Keratinocyte (primary cell): ENCODE data around the gene C5. TPM values are rescaled to one million over a fixed set of nuclear protein-coding genes. Genes with fewer than 3 reads are reported as not detected.
"Not testable (repeated sequence)": the region's sequence is repeated elsewhere in the genome, so short reads cannot be mapped to it uniquely, and the experiment has no call there.

Experiments
- DNase-seq: peaks from one replicate; pipeline ENCODE4 v3.0.0-alpha.2; 2011; ENCODE audit warnings: low read depth, missing footprints, low spot score
- FAIRE-seq: peaks from 2 replicates; lab custom pipeline; 2011; peaks lifted over from hg19 to GRCh38; lab: Jason Lieb, UNC
- H2AFZ ChIP-seq: 2 replicates; pipeline ENCODE4 v1.6.0; 2012; ENCODE audit warnings: low read length, control low read depth, inconsistent platforms; ENCODE audit not compliant: control insufficient read depth
- H3K27ac ChIP-seq: 2 replicates; pipeline ENCODE4 v1.5.1; 2011; ENCODE audit warnings: low read length; ENCODE audit not compliant: control insufficient read depth, insufficient read depth
- H3K27me3 ChIP-seq: 3 replicates; pipeline ENCODE4 v1.6.0; 2011; ENCODE audit warnings: low read length; ENCODE audit not compliant: control insufficient read depth, insufficient read depth; ENCODE audit errors: extremely low read depth
- H3K36me3 ChIP-seq, 2 experiments: 2 replicates in 1 of 2; 3 replicates in 1 of 2; pipeline ENCODE4 v1.5.1; 2011; ENCODE audit warnings: low read length in 2 of 2, mild to moderate bottlenecking in 1 of 2; ENCODE audit not compliant: control insufficient read depth in 2 of 2, insufficient read depth in 2 of 2; ENCODE audit errors: extremely low read depth in 1 of 2
- H3K4me1 ChIP-seq: 3 replicates; pipeline ENCODE4 v1.5.1; 2011; ENCODE audit warnings: low read length; ENCODE audit not compliant: control insufficient read depth, insufficient read depth; ENCODE audit errors: extremely low read depth
- H3K4me2 ChIP-seq: 3 replicates; pipeline ENCODE4 v1.6.0; 2011; ENCODE audit warnings: low read depth, low read length; ENCODE audit not compliant: control insufficient read depth, insufficient read depth; ENCODE audit errors: extremely low read depth
- H3K4me3 ChIP-seq, 3 experiments: fragments of 200-600 bp in 1 of 3; sonication (generic) in 1 of 3; 2 replicates in 2 of 3; 3 replicates in 1 of 3; pipeline ENCODE4 v1.5.1; 2011 to 2016; ENCODE audit warnings: low read length in 3 of 3, mild to moderate bottlenecking in 3 of 3, control low read depth in 2 of 3, inconsistent platforms in 1 of 3, low read depth in 1 of 3, mixed read lengths in 1 of 3, mixed run types in 1 of 3, moderate library complexity in 1 of 3; ENCODE audit not compliant: control insufficient read depth in 2 of 3, insufficient read depth in 2 of 3; ENCODE audit errors: extremely low read depth in 1 of 3
- H3K79me2 ChIP-seq: 2 replicates; pipeline ENCODE4 v1.6.0; 2012; ENCODE audit warnings: low read length; ENCODE audit not compliant: control insufficient read depth, insufficient read depth
- H3K9ac ChIP-seq: 3 replicates; pipeline ENCODE4 v1.6.0; 2011; ENCODE audit warnings: low read length; ENCODE audit not compliant: control insufficient read depth, insufficient read depth; ENCODE audit errors: extremely low read depth
- H3K9me1 ChIP-seq: 3 replicates; pipeline ENCODE4 v1.6.0; 2011; ENCODE audit warnings: low read length; ENCODE audit not compliant: control insufficient read depth, insufficient read depth; ENCODE audit errors: extremely low read depth
- H3K9me3 ChIP-seq: 2 replicates; pipeline ENCODE4 v1.5.1; 2012; ENCODE audit warnings: low read depth, low read length; ENCODE audit not compliant: control insufficient read depth
- H4K20me1 ChIP-seq: 3 replicates; pipeline ENCODE4 v1.6.0; 2011; ENCODE audit warnings: low read length; ENCODE audit not compliant: control insufficient read depth, insufficient read depth; ENCODE audit errors: extremely low read depth
- EZH2 ChIP-seq: IDR thresholded peaks from one replicate; pipeline ENCODE4 v1.6.1; 2012; ENCODE audit warnings: inconsistent platforms, mild to moderate bottlenecking, low read length, moderate library complexity
- dilution Hi-C: fragments of 300-500 bp; cut with MboI; formaldehyde crosslinking; loops from one replicate; pipeline ENCODE4 v1.7.0; 2020; ENCODE audit warnings: low sequenced_read_pairs; ENCODE audit not compliant: extremely low pct_ligation_motif_present
- polyA plus RNA-seq, 5 experiments: library from polyadenylated mRNA; depleted of rRNA in 3 of 5; stranded (reverse) in 3 of 5; stranded (forward) in 1 of 5; unstranded in 1 of 5; fragments of >200 nt; gene quantifications; 1 replicate in 1 of 5; 2 replicates in 3 of 5; 3 replicates in 1 of 5; pipeline versions ENCODE4 v1.2.1 to v1.2.3, GENCODE V29; 2011 to 2012; ENCODE audit warnings: missing spikeins in 2 of 5, low read depth in 1 of 5, low replicate concordance in 1 of 5
- TF ChIP-seq, protein P1 (sequence below), 3 experiments: IDR thresholded peaks in 1 of 3; conservative IDR thresholded peaks in 1 of 3; optimal IDR thresholded peaks in 1 of 3; 2 replicates in 2 of 3; 3 replicates in 1 of 3; pipeline versions ENCODE3 to v1.5.1; 2011; ENCODE audit warnings: low read length in 3 of 3, mild to moderate bottlenecking in 3 of 3, moderate library complexity in 2 of 3, control low read depth in 1 of 3, inconsistent platforms in 1 of 3; ENCODE audit not compliant: insufficient read depth in 2 of 3; ENCODE audit errors: extremely low read depth in 1 of 3

C5 gene
- polyA plus RNA-seq, 1 donor (not counting 4 experiments of a cell fraction or from before 2014, with no cell fraction given), result 0.76 TPM

DNA sequence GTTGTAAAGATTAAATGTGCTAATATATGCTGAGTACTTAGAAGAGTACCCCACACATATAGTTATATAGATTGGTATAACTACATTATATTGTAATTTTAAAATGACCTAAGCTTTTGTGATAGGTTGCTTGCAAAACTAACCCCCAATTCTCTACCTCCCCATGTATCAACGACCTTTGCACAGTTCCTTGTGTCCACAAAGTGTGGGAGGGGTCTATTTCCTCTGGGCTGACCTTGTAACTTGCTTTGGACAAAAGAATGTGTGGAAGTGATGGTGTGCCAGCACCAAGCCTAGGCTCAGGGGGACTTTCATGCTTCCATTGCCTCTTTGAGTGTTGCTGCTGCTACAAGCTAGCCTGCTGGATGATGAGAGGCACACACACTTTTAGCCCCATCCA is 20.6 kb downstream of the C5 start:
- Histone ChIP-seq H3K36me3 (no peaks in the 10 kb centered on the region), H4K20me1 (no peaks in the 10 kb centered on the region), H3K4me1 (no peaks in the 10 kb centered on the region), H3K9me3 (no peaks in the 10 kb centered on the region), H3K4me3 (no peak overlapping the region), H3K79me2 (no peaks in the 10 kb centered on the region), H3K27ac (no peak overlapping the region), H3K27me3 (no peaks in the 10 kb centered on the region), H3K9ac (no peak overlapping the region), H3K4me2 (no peak overlapping the region), H2AFZ (no peak overlapping the region), H3K9me1 (no peaks in the 10 kb centered on the region)
- FAIRE-seq (no peak), DNase-seq (no peak)
- no peak for TF ChIP-seq EZH2
- TF ChIP-seq, protein P1, sequence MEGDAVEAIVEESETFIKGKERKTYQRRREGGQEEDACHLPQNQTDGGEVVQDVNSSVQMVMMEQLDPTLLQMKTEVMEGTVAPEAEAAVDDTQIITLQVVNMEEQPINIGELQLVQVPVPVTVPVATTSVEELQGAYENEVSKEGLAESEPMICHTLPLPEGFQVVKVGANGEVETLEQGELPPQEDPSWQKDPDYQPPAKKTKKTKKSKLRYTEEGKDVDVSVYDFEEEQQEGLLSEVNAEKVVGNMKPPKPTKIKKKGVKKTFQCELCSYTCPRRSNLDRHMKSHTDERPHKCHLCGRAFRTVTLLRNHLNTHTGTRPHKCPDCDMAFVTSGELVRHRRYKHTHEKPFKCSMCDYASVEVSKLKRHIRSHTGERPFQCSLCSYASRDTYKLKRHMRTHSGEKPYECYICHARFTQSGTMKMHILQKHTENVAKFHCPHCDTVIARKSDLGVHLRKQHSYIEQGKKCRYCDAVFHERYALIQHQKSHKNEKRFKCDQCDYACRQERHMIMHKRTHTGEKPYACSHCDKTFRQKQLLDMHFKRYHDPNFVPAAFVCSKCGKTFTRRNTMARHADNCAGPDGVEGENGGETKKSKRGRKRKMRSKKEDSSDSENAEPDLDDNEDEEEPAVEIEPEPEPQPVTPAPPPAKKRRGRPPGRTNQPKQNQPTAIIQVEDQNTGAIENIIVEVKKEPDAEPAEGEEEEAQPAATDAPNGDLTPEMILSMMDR (optimal IDR thresholded peaks at IDR 0.05 in 1 of 3, IDR thresholded peaks at IDR 0.05 in 1 of 3, conservative IDR thresholded peaks at IDR 0.05 in 1 of 3; ENCODE audit: extremely low read depth in 1 of 3, insufficient read depth in 2 of 3, low read length in 3 of 3), result no peak
- dilution Hi-C loops, result no loop called here

DNA sequence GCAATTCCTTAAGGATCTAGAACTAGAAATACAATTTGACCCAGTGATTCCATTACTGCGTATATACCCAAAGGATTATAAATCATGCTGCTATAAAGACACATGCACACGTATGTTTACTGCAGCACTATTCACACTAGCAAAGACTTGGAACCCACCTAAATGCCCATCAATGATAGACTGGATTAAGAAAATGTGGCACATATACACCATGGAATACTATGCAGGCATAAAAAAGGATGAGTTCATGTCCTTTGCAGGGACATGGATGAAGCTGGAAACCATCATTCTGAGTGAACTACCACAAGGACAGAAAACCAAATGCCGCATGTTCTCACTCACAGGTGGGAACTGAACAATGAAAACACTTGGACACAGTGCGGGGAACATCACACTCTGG is 21.8 kb downstream of the C5 start:
- FAIRE-seq, H3K4me2 ChIP-seq, DNase-seq, H3K27ac ChIP-seq, H3K4me3 ChIP-seq, H3K36me3 ChIP-seq, H3K27me3 ChIP-seq, H3K79me2 ChIP-seq, dilution Hi-C loops, H3K9me3 ChIP-seq, H3K9ac ChIP-seq, H2AFZ ChIP-seq, H4K20me1 ChIP-seq, H3K9me1 ChIP-seq, H3K4me1 ChIP-seq: not testable (repeated sequence)

DNA sequence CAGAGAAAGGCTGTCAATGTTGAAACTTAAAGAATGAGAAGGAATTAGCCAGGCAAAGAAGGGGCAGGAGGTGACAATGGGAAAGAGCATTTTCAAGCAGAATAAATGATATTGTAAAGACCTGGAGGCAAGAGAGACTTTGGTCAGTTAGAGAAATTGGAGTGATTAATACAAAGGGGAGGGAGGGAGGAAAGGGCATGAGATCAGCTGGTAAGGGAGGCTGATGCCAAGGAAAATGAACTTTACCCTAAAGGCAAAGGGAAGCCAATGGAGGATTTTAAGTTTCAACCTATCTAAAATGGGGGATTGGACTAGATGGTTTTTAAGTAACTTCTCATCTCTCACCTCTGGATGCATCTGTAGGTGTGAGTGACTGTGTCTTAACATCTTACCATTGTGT is 23.3 kb downstream of the C5 start:
- Histone ChIP-seq H3K27me3 (no peaks in the 10 kb centered on the region), H2AFZ (no peak overlapping the region)
- dilution Hi-C loops, result no loop called here

More for the DNA sequence above, 23.3 kb downstream of the C5 start:
- H3K9ac ChIP-seq, result no peak overlapping the region
- H3K4me3 ChIP-seq, result no peak overlapping the region
- no peaks in the 10 kb centered on the region for H4K20me1 ChIP-seq
- no peaks in the 10 kb centered on the region for H3K36me3 ChIP-seq
- H3K27ac ChIP-seq, result no peak overlapping the region
- H3K4me2 ChIP-seq, result no peak overlapping the region
- H3K4me1 ChIP-seq, result no peaks in the 10 kb centered on the region
- DNase-seq (no peak), FAIRE-seq (no peak)
- H3K9me3 ChIP-seq, result no peaks in the 10 kb centered on the region
- no peaks in the 10 kb centered on the region for H3K9me1 ChIP-seq
- TF ChIP-seq, protein P1 (optimal IDR thresholded peaks at IDR 0.05 in 1 of 3, IDR thresholded peaks at IDR 0.05 in 1 of 3, conservative IDR thresholded peaks at IDR 0.05 in 1 of 3; ENCODE audit: extremely low read depth in 1 of 3, insufficient read depth in 2 of 3, low read length in 3 of 3), result no peak
- TF ChIP-seq EZH2, result no peak
- no peaks in the 10 kb centered on the region for H3K79me2 ChIP-seq
